HepG2 (cell line): ENCODE data around the gene SLC7A10. TPM values are rescaled to one million over a fixed set of nuclear protein-coding genes. Genes with fewer than 3 reads are reported as not detected.

Experiments used
- BORCS8-MEF2B ChIP-seq: sonication (generic); formaldehyde crosslinking; IDR thresholded peaks from 2 replicates; pipeline ENCODE4 v1.8.0; 2022; ENCODE audit warnings: mild to moderate bottlenecking, missing genetic modification reagents
- CEBPB ChIP-seq: IDR thresholded peaks from 2 replicates; pipeline ENCODE4 v1.6.1; 2011; ENCODE audit warnings: low read depth, low read length, improper control_type of control experiment, borderline replicate concordance
- CENPX ChIP-seq: sonication (generic); formaldehyde crosslinking; IDR thresholded peaks from 2 replicates; pipeline ENCODE4 v1.9.0; 2021; ENCODE audit warnings: mild to moderate bottlenecking, missing genetic modification reagents, moderate library complexity
- EZH2 ChIP-seq: conservative IDR thresholded peaks from 2 replicates; pipeline ENCODE4 v1.6.1; 2012; ENCODE audit warnings: mild to moderate bottlenecking, low read depth, low read length, moderate library complexity
- HOXA3 ChIP-seq: sonication (generic); formaldehyde crosslinking; IDR thresholded peaks from 2 replicates; pipeline ENCODE4 v1.5.0; 2020; ENCODE audit warnings: missing genetic modification reagents
- KMT2A ChIP-seq: sonication (generic); formaldehyde crosslinking; IDR thresholded peaks from 2 replicates; pipeline ENCODE4 v1.4.0; 2020; ENCODE audit warnings: missing genetic modification reagents
- MXD1 ChIP-seq: sonication (generic); formaldehyde crosslinking; IDR thresholded peaks from 2 replicates; pipeline ENCODE4 v1.4.0; 2020; ENCODE audit warnings: mild to moderate bottlenecking, missing genetic modification reagents
- MXD4 ChIP-seq: IDR thresholded peaks from 2 replicates; pipeline ENCODE4 v1.6.1; 2016; ENCODE audit warnings: mild to moderate bottlenecking, missing biosample characterization, missing genetic modification reagents
- PCBP2 ChIP-seq: fragments of 200-400 bp; formaldehyde crosslinking; optimal IDR thresholded peaks from 2 replicates; pipeline ENCODE3; 2018; ENCODE audit warnings: low read length, low read depth; ENCODE audit not compliant: poor library complexity, severe bottlenecking
- POLR2AphosphoS5 ChIP-seq: IDR thresholded peaks from 2 replicates; pipeline ENCODE4 v1.6.1; 2012; ENCODE audit warnings: low read depth, low read length
- RARA ChIP-seq: IDR thresholded peaks from 2 replicates; pipeline ENCODE4 v1.6.1; 2016; ENCODE audit warnings: missing genetic modification reagents, missing compliant biosample characterization
- SAP130 ChIP-seq: IDR thresholded peaks from 2 replicates; pipeline ENCODE4 v1.6.1; 2016; ENCODE audit warnings: low read depth
- ZBTB25 ChIP-seq: IDR thresholded peaks from 2 replicates; pipeline ENCODE4 v1.6.1; 2018; ENCODE audit warnings: missing genetic modification reagents
- ZFP36L2 ChIP-seq: sonication (generic); formaldehyde crosslinking; IDR thresholded peaks from 2 replicates; pipeline ENCODE4 v1.4.0; 2020; ENCODE audit warnings: missing genetic modification reagents
- ZNF180 ChIP-seq: sonication (generic); formaldehyde crosslinking; IDR thresholded peaks from 2 replicates; pipeline ENCODE4 v1.4.0; 2020; ENCODE audit warnings: low read depth, missing genetic modification reagents, borderline replicate concordance
- ZNF441 ChIP-seq: sonication (generic); formaldehyde crosslinking; IDR thresholded peaks from 2 replicates; pipeline ENCODE4 v1.7.0; 2021; ENCODE audit warnings: missing genetic modification reagents, borderline replicate concordance
- ZNF512 ChIP-seq: sonication (generic); formaldehyde crosslinking; IDR thresholded peaks from 2 replicates; pipeline ENCODE4 v1.4.0; 2020; ENCODE audit warnings: mild to moderate bottlenecking, missing genetic modification reagents
- ZNF598 ChIP-seq: sonication (generic); formaldehyde crosslinking; IDR thresholded peaks from 2 replicates; pipeline ENCODE4 v1.5.1; 2020; ENCODE audit warnings: mild to moderate bottlenecking, missing genetic modification reagents, borderline replicate concordance
- ZNF713 ChIP-seq: sonication (generic); formaldehyde crosslinking; IDR thresholded peaks from 2 replicates; pipeline ENCODE4 v1.4.0; 2020; ENCODE audit warnings: mild to moderate bottlenecking, missing genetic modification reagents
- ZNF841 ChIP-seq: sonication (generic); formaldehyde crosslinking; IDR thresholded peaks from 2 replicates; pipeline ENCODE4 v1.8.1; 2023; ENCODE audit warnings: missing genetic modification reagents, borderline replicate concordance
- ZNF878 ChIP-seq: sonication (generic); formaldehyde crosslinking; IDR thresholded peaks from 2 replicates; pipeline ENCODE4 v1.8.1; 2023; ENCODE audit warnings: mild to moderate bottlenecking, missing genetic modification reagents, moderate library complexity
- ZNF879 ChIP-seq: sonication (generic); formaldehyde crosslinking; IDR thresholded peaks from 2 replicates; pipeline ENCODE4 v1.8.1; 2023; ENCODE audit warnings: missing genetic modification reagents
- ZSCAN9 ChIP-seq: IDR thresholded peaks from 2 replicates; pipeline ENCODE4 v1.6.1; 2016; ENCODE audit warnings: borderline replicate concordance
- polyA plus RNA-seq, 8 experiments: library from polyadenylated mRNA; depleted of rRNA in 3 of 8; stranded (reverse) in 7 of 8; unstranded in 1 of 8; fragments of >200 nt; fragmentation: Illumina TruSeq in 4 of 8; extraction: Trizol in 4 of 8; gene quantifications; 2 replicates each; pipeline versions ENCODE4 v1.2.1 to v1.2.3, GENCODE V29; 2011 to 2016; ENCODE audit warnings: low read depth in 4 of 8, missing spikeins in 1 of 8, mixed read lengths in 1 of 8; ENCODE audit not compliant: insufficient read depth in 1 of 8
- total RNA-seq, 5 experiments: library from RNA; depleted of rRNA; stranded (reverse); fragments of >200 nt; fragmentation: Illumina TruSeq; extraction: Trizol; gene quantifications; 2 replicates each; pipeline ENCODE4 v1.2.3, GENCODE V29; 2016; ENCODE audit warnings: low read depth in 1 of 5
- TF ChIP-seq, protein P1 (sequence below): sonication (generic); formaldehyde crosslinking; IDR thresholded peaks from 2 replicates; pipeline ENCODE4 v1.5.1; 2020; ENCODE audit warnings: mild to moderate bottlenecking, missing genetic modification reagents, borderline replicate concordance

Gene SLC7A10
- total and polyA plus RNA-seq, 2 of the 13 experiments (the other 11 are each of a cell fraction or from before 2014, with no cell fraction given), result 1.1 to 2.2 TPM

GRCh38 chr19:33241091-33241529 lies 15.5 kb upstream of the SLC7A10 start (continued):
- no peak; the same call in 1 of the 2 replicates for TF ChIP-seq BORCS8-MEF2B
- TF ChIP-seq KMT2A (CRISPR knock-in tag), result no peak
- no peak for TF ChIP-seq ZNF878 (CRISPR knock-in tag)
- no peak for TF ChIP-seq ZNF841 (CRISPR knock-in tag)
- TF ChIP-seq, protein P1, sequence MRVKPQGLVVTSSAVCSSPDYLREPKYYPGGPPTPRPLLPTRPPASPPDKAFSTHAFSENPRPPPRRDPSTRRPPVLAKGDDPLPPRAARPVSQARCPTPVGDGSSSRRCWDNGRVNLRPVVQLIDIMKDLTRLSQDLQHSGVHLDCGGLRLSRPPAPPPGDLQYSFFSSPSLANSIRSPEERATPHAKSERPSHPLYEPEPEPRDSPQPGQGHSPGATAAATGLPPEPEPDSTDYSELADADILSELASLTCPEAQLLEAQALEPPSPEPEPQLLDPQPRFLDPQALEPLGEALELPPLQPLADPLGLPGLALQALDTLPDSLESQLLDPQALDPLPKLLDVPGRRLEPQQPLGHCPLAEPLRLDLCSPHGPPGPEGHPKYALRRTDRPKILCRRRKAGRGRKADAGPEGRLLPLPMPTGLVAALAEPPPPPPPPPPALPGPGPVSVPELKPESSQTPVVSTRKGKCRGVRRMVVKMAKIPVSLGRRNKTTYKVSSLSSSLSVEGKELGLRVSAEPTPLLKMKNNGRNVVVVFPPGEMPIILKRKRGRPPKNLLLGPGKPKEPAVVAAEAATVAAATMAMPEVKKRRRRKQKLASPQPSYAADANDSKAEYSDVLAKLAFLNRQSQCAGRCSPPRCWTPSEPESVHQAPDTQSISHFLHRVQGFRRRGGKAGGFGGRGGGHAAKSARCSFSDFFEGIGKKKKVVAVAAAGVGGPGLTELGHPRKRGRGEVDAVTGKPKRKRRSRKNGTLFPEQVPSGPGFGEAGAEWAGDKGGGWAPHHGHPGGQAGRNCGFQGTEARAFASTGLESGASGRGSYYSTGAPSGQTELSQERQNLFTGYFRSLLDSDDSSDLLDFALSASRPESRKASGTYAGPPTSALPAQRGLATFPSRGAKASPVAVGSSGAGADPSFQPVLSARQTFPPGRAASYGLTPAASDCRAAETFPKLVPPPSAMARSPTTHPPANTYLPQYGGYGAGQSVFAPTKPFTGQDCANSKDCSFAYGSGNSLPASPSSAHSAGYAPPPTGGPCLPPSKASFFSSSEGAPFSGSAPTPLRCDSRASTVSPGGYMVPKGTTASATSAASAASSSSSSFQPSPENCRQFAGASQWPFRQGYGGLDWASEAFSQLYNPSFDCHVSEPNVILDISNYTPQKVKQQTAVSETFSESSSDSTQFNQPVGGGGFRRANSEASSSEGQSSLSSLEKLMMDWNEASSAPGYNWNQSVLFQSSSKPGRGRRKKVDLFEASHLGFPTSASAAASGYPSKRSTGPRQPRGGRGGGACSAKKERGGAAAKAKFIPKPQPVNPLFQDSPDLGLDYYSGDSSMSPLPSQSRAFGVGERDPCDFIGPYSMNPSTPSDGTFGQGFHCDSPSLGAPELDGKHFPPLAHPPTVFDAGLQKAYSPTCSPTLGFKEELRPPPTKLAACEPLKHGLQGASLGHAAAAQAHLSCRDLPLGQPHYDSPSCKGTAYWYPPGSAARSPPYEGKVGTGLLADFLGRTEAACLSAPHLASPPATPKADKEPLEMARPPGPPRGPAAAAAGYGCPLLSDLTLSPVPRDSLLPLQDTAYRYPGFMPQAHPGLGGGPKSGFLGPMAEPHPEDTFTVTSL (CRISPR knock-in tag), result 0 out of 2 replicates have a peak, but pooled peaks have one; percentile 40
- no peak; the same call in 1 of the 2 replicates for TF ChIP-seq HOXA3 (CRISPR knock-in tag)
- peak; percentile 84; the same call in 1 of the 2 replicates for TF ChIP-seq MXD1 (CRISPR knock-in tag)
- TF ChIP-seq ZNF598 (CRISPR knock-in tag), result no peak
- TF ChIP-seq ZNF180 (CRISPR knock-in tag), result no peak
- no peak for TF ChIP-seq ZNF713 (CRISPR knock-in tag)
- no peak for TF ChIP-seq CEBPB
- no peak for TF ChIP-seq EZH2
- TF ChIP-seq SAP130 (CRISPR knock-in tag), result peak; percentile 22; the same call in 1 of the 2 replicates
- no peak for TF ChIP-seq RARA (CRISPR knock-in tag)
- no peak for TF ChIP-seq ZNF512
- TF ChIP-seq ZNF879 (CRISPR knock-in tag), result no peak
- no peak for TF ChIP-seq ZBTB25
- TF ChIP-seq ZFP36L2 (CRISPR knock-in tag), result no peak
- TF ChIP-seq ZSCAN9 (CRISPR knock-in tag), result no peak
- no peak for TF ChIP-seq PCBP2
- no peak for TF ChIP-seq CENPX (CRISPR knock-in tag)
- no peak for TF ChIP-seq MXD4 (CRISPR knock-in tag)
- no peak for TF ChIP-seq ZNF441 (CRISPR knock-in tag)
- no peak for TF ChIP-seq POLR2AphosphoS5
- TF ChIP-seq, all 625 proteins: peak for 71
